ENCODE measurements around the gene RASGRF2.

The RASGRF2 gene

DNA sequence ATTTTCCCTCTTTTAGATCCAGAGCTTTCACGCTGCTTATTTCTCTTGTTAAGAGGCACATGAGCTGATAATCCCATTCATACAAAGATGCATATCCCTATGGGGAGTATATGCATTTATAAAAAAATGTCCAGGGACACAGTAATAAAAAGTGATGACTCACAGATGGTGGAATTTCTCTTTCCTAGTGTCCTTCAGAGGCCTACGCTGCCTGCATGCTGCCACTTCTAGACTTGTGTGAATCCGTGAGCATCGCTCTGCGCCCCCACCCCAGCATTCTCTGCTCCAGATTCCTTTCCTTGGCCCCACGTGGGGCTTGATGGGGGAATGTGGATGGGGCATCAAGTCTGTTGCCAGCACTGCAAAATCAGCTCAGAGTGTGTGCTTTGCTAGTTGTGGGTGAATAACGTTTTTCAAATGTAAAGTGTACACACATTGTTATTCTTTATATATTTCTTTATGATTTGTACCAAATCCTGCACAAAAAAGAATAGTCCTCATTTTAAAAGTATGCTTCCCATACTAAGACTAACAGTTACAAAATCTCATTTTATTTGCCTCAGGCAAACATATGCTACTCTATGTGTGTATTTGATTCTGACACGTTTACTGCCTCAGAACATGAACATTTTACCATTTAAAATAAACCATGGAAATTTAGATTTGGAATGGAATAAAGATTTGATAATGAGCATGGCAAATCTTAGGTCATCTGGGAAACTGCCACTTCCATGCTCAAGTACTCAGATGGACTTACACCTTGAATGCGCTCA, 22.4 kb upstream of the RASGRF2 start:
- DNase-seq (ENCODE audit: low read depth) = no peak
- no peak overlapping the region for H3K4me3 ChIP-seq (ENCODE audit: control insufficient read depth, low read depth, low read length)
- no peak for TF ChIP-seq CTCF (IDR thresholded peaks at IDR 0.05; ENCODE audit: control insufficient read depth, insufficient read depth, low read depth, low read length, missing control alignments)

DNA sequence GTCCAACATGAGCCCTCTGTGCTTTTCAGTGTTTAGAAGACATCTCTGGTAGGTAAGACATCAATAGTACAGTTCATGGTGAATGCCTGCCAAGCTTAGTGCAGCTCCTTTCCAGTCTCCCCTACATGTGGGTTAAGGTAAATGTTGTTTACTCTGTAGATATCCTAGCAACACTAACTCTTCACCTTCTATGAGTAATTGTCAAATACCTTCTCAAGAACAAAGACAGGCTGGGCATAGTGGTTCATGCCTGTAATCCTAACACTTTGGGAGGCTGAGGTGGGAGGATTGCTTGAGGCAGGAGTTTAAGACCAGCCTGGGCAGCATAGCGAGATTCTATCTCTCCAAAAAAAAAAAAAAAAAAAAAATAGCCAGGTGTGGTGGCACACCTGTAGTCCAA, 18.7 kb upstream of the RASGRF2 start:
- H3K4me3 ChIP-seq (ENCODE audit: control insufficient read depth, low read depth, low read length) = no peak overlapping the region
- DNase-seq (ENCODE audit: low read depth) = no peak
- no peak for TF ChIP-seq CTCF (IDR thresholded peaks at IDR 0.05; ENCODE audit: control insufficient read depth, insufficient read depth, low read depth, low read length, missing control alignments)

DNA sequence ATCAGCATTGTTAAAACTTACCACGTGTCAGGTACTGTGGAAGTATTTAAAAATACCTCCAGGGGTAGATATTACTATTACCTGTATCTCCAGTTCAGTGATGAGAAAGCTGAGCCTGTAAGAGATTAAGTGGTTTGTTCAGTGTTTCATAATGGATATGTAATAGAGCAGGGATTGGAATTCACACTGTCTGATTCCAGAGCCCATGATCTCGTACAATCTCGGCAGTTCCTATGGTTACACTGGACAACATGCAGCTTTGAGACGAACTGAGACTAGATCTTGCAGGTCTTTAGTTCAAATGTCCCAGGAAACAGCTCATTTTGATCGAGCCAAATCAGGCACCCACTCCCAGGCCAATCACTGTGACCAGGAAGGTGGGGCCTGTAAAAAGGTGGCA, 8.8 kb upstream of the RASGRF2 start:
- DNase-seq (ENCODE audit: low read depth) = no peak
- no peak overlapping the region for H3K4me3 ChIP-seq (ENCODE audit: control insufficient read depth, low read depth, low read length)
- no peak for TF ChIP-seq CTCF (IDR thresholded peaks at IDR 0.05; ENCODE audit: control insufficient read depth, insufficient read depth, low read depth, low read length, missing control alignments)

DNA sequence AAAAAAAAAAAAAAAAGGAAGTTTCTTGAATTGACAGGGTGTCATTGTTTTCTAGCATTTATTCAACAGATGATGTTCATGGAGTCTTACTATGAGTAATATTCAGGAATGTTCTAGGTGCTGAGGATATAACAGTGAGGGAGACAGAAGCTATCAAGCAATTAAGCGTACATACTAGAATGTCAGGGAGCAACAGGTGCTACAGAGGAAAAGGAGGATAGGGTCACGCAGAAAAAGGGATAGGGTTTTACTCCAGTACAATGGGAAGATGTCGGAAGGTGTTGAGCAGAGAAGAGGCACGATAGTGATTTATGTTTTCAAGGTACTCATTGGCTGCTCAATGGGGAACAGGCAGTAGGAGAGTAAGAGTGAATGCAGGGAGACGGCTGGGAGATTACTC, 6.6 kb upstream of the RASGRF2 start:
- no peak overlapping the region for H3K4me3 ChIP-seq (ENCODE audit: control insufficient read depth, low read depth, low read length)
- no peak for DNase-seq (ENCODE audit: low read depth)
- no peak for TF ChIP-seq CTCF (IDR thresholded peaks at IDR 0.05; ENCODE audit: control insufficient read depth, insufficient read depth, low read depth, low read length, missing control alignments)

- DNase-seq (ENCODE audit: low read depth) = no peak
- H3K4me3 ChIP-seq (ENCODE audit: control insufficient read depth, low read depth, low read length) = no peak overlapping the region
- TF ChIP-seq CTCF (IDR thresholded peaks at IDR 0.05; ENCODE audit: control insufficient read depth, insufficient read depth, low read depth, low read length, missing control alignments) = no peak
These were observed 5.0 kb upstream of the RASGRF2 start for GRCh38 chr5:80955082-80955590.

- H3K4me3 ChIP-seq (ENCODE audit: control insufficient read depth, low read depth, low read length) = no peak overlapping the region
- no peak for TF ChIP-seq CTCF (IDR thresholded peaks at IDR 0.05; ENCODE audit: control insufficient read depth, insufficient read depth, low read depth, low read length, missing control alignments)
- DNase-seq (ENCODE audit: low read depth) = no peak
These were observed 3.9 kb upstream of the RASGRF2 start for GRCh38 chr5:80956272-80956671.
